Spleen (tissue), 7 donors: ENCODE data around the gene NPLOC4.

Experiments
- POLR2AphosphoS5 ChIP-seq, 3 donors: sonication (generic); formaldehyde crosslinking; IDR thresholded peaks; one replicate each; pipeline ENCODE4 v1.5.1; 2017; ENCODE audit warnings: antibody characterized with exemption in 3 of 3
- TF ChIP-seq, protein P1 (sequence below), 11 experiments: fragments of 200-600 bp in 7 of 11; fragments of 450-650 bp in 4 of 11; sonication (generic) in 4 of 11; IDR thresholded peaks in 8 of 11; conservative IDR thresholded peaks in 3 of 11; 1 replicate in 7 of 11; 2 replicates in 4 of 11; pipeline versions ENCODE4 v1.4.0 to v1.8.0; 2016 to 2021; ENCODE audit warnings: antibody characterized with exemption in 11 of 11, inconsistent platforms in 4 of 11, mild to moderate bottlenecking in 1 of 11
- donor health status: DM: no; HTN: no; CAD: no; lungs with moderate emphysema.
- donor health status: DM: no; HTN: no; CAD: no.
- donor health status: DM: no; HTN: no; CAD: no.

GRCh38 chr17:81676906-81677305, 40.0 kb upstream of the NPLOC4 start:
- peak in 1 of 3 donors; percentile 52 for TF ChIP-seq POLR2AphosphoS5 (IDR thresholded peaks at IDR 0.05)
- TF ChIP-seq, protein P1, sequence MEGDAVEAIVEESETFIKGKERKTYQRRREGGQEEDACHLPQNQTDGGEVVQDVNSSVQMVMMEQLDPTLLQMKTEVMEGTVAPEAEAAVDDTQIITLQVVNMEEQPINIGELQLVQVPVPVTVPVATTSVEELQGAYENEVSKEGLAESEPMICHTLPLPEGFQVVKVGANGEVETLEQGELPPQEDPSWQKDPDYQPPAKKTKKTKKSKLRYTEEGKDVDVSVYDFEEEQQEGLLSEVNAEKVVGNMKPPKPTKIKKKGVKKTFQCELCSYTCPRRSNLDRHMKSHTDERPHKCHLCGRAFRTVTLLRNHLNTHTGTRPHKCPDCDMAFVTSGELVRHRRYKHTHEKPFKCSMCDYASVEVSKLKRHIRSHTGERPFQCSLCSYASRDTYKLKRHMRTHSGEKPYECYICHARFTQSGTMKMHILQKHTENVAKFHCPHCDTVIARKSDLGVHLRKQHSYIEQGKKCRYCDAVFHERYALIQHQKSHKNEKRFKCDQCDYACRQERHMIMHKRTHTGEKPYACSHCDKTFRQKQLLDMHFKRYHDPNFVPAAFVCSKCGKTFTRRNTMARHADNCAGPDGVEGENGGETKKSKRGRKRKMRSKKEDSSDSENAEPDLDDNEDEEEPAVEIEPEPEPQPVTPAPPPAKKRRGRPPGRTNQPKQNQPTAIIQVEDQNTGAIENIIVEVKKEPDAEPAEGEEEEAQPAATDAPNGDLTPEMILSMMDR (IDR thresholded peaks at IDR 0.05 in 8 of 11, conservative IDR thresholded peaks at IDR 0.05 in 3 of 11), result no peak
